Measurements from ENCODE around the gene MSMO1.

DNA sequence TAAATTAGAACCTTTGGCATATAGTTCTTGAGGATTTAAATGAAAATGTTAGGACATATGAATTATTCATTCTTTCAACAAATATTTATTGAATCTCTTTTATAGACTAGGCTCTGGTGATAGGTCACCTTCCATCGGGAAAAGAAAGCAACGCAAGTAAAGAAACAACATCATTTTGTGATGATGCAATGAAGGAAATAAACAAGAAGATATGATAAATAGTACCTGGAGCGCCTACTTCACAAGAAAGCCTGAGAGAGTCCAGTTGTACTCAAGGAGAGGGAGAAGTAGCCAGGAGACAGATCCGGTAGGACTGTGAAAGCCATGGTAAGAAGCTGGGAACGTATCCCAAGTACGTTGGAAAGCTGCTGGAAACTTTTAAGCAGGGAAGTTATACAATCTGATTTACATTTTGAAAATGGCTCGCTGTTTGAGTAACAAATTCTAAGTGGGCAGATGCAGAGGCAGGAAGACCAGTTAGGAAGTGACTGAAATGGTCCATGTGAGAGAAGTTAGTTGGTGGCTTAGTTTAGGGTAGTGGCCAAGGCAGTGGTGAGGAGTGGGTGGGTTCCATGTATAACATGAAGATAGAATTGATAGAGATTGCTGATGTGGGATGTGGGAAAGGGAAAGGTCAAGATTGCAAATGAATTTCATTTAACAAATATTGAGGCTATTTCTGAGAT is 33.7 kb downstream of the MSMO1 start:
- no peak for TF ChIP-seq POLR2A (IDR thresholded peaks at IDR 0.05)
- TF ChIP-seq, protein P1, sequence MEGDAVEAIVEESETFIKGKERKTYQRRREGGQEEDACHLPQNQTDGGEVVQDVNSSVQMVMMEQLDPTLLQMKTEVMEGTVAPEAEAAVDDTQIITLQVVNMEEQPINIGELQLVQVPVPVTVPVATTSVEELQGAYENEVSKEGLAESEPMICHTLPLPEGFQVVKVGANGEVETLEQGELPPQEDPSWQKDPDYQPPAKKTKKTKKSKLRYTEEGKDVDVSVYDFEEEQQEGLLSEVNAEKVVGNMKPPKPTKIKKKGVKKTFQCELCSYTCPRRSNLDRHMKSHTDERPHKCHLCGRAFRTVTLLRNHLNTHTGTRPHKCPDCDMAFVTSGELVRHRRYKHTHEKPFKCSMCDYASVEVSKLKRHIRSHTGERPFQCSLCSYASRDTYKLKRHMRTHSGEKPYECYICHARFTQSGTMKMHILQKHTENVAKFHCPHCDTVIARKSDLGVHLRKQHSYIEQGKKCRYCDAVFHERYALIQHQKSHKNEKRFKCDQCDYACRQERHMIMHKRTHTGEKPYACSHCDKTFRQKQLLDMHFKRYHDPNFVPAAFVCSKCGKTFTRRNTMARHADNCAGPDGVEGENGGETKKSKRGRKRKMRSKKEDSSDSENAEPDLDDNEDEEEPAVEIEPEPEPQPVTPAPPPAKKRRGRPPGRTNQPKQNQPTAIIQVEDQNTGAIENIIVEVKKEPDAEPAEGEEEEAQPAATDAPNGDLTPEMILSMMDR (IDR thresholded peaks at IDR 0.05) = no peak
